GM23248 (cell line): Measurements from ENCODE around the gene PCID2. TPM values are rescaled to one million over a fixed set of nuclear protein-coding genes. Genes with fewer than 3 reads are reported as not detected.

Experiments used
- DNase-seq: peaks from one replicate; pipeline ENCODE4 v3.0.0-alpha.2; 2015
- H2AFZ ChIP-seq: fragments of 200-600 bp; sonication (generic); 2 replicates; pipeline ENCODE4 v1.6.1; 2016; ENCODE audit warnings: antibody characterized with exemption
- H3F3A ChIP-seq: fragments of 200-600 bp; sonication (generic); 2 replicates; pipeline ENCODE4 v1.6.1; 2016; ENCODE audit warnings: mild to moderate bottlenecking, antibody characterized with exemption, mixed run types; ENCODE audit not compliant: insufficient read depth
- H3K27ac ChIP-seq: fragments of 200-600 bp; sonication (generic); 2 replicates; pipeline ENCODE4 v1.5.1; 2016; ENCODE audit warnings: mild to moderate bottlenecking
- H3K27me3 ChIP-seq: fragments of 200-600 bp; sonication (generic); replicated peaks from 2 replicates; pipeline ENCODE4 v1.6.1; 2016; ENCODE audit warnings: mild to moderate bottlenecking; ENCODE audit not compliant: insufficient read depth
- H3K36me3 ChIP-seq: fragments of 200-600 bp; sonication (generic); 2 replicates; pipeline ENCODE4 v1.6.1; 2016; ENCODE audit warnings: low read depth, mild to moderate bottlenecking
- H3K4me1 ChIP-seq: fragments of 200-600 bp; sonication (generic); 2 replicates; pipeline ENCODE4 v1.6.1; 2016; ENCODE audit warnings: mild to moderate bottlenecking; ENCODE audit not compliant: insufficient read depth
- H3K4me2 ChIP-seq: fragments of 200-600 bp; sonication (generic); one replicate; pipeline ENCODE4 v1.6.1; 2016; ENCODE audit warnings: mild to moderate bottlenecking; ENCODE audit not compliant: unreplicated experiment
- H3K4me3 ChIP-seq: fragments of 200-600 bp; sonication (generic); 2 replicates; pipeline ENCODE4 v1.5.1; 2016; ENCODE audit warnings: mild to moderate bottlenecking
- H3K79me2 ChIP-seq: fragments of 200-600 bp; sonication (generic); 2 replicates; pipeline ENCODE4 v1.6.1; 2016; ENCODE audit warnings: mild to moderate bottlenecking; ENCODE audit not compliant: insufficient read depth
- H3K9ac ChIP-seq: fragments of 200-600 bp; sonication (generic); 2 replicates; pipeline ENCODE4 v1.6.1; 2016; ENCODE audit warnings: mild to moderate bottlenecking
- H3K9me2 ChIP-seq: fragments of 200-600 bp; sonication (generic); 2 replicates; pipeline ENCODE4 v1.6.1; 2016; ENCODE audit warnings: mixed run types, mild to moderate bottlenecking, moderate library complexity; ENCODE audit not compliant: insufficient read depth
- H3K9me3 ChIP-seq: fragments of 200-600 bp; sonication (generic); one replicate; pipeline ENCODE4 v1.6.1; 2017; ENCODE audit warnings: low read depth
- H4K20me1 ChIP-seq: fragments of 200-600 bp; sonication (generic); 2 replicates; pipeline ENCODE4 v1.6.0; 2016; ENCODE audit not compliant: insufficient read depth
- EZH2 ChIP-seq: fragments of 200-600 bp; sonication (generic); IDR thresholded peaks from 2 replicates; pipeline ENCODE4 v1.6.1; 2018; ENCODE audit warnings: antibody characterized with exemption, mild to moderate bottlenecking; ENCODE audit not compliant: insufficient read depth, poor library complexity, severe bottlenecking
- EZH2phosphoT487 ChIP-seq: fragments of 200-600 bp; sonication (generic); IDR thresholded peaks from 2 replicates; pipeline ENCODE4 v1.6.1; 2018; ENCODE audit warnings: antibody characterized with exemption, moderate library complexity, mild to moderate bottlenecking, low read depth; ENCODE audit not compliant: insufficient read depth
- WGBS, 2 experiments: methylation state at CpG; one replicate each; pipeline ENCODE4 v1.1.6; 2015 to 2017; ENCODE audit warnings: low lambda C conversion rate in 2 of 2, low coverage in 1 of 2; ENCODE audit errors: missing lambda C conversion rate in 2 of 2; 5-methylcytosine and 5-hydroxymethylcytosine counted together
- in situ Hi-C: fragments of 300-500 bp; cut with MboI; formaldehyde crosslinking; loops from 2 replicates; pipeline ENCODE4 v1.15.0; 2020
- polyA plus RNA-seq: library from polyadenylated mRNA; unstranded; fragments of >200 nt; fragmentation: Nextera tagmentation; extraction: Ambion mirVana; gene quantifications from 2 replicates; pipeline ENCODE4 v1.2.1, GENCODE V29; 2016
- small RNA-seq: library from RNA; depleted of rRNA; stranded (forward); fragments of <200 nt; gene quantifications from one replicate; pipeline ENCODE3, GENCODE V24; 2014; ENCODE audit warnings: low read depth, low replicate concordance
- total RNA-seq: library from RNA; depleted of rRNA; stranded (reverse); fragments of >200 nt; shearing (Covaris generic); gene quantifications from 2 replicates; pipeline ENCODE4 v1.2.3, GENCODE V29; 2014; rRNA removed

The PCID2 gene
- total and polyA plus RNA-seq, 2 experiments from 2014 or later, result 58.3 to 60.7 TPM

GRCh38 chr13:113129480-113129879 lies 79.0 kb downstream of the PCID2 start:
- no peaks in the 10 kb centered on the region for H3K9me2 ChIP-seq
- H3K79me2 ChIP-seq, result no peaks in the 10 kb centered on the region
- no peak for DNase-seq
- no peaks in the 10 kb centered on the region for H3K9me3 ChIP-seq
- WGBS, 2 experiments, result 88 to 90% methylated on average over 25 to 27 of the region's 27 CpGs
- H3K4me3 ChIP-seq, result no peak overlapping the region
- in situ Hi-C loops, result no loop called here
- no peak overlapping the region for H3K4me2 ChIP-seq
- TF ChIP-seq EZH2phosphoT487, result no peak
- no peak for TF ChIP-seq EZH2
- peaks cover 3% of the 10 kb centered on the region; the same call in 1 of the 2 replicates for H3K27me3 ChIP-seq
- H3K27ac ChIP-seq, result no peak overlapping the region
- no peaks in the 10 kb centered on the region for H3K4me1 ChIP-seq
- H3K36me3 ChIP-seq, result no peaks in the 10 kb centered on the region
- H3F3A ChIP-seq, result no peaks in the 10 kb centered on the region
- H3K9ac ChIP-seq, result no peak overlapping the region
- H2AFZ ChIP-seq, result no peak overlapping the region
- H4K20me1 ChIP-seq, result no peaks in the 10 kb centered on the region

Small RNA genes within 50 kb of the gene (small RNA-seq; reads per million reads assigned to genes)
- gene AL137002.1, result not detected

Other genes starting within 250 kb of the PCID2 start
- gene MCF2L, start 239.5 kb downstream of the PCID2 start, total RNA-seq, result not detected in 2 replicates
- gene MCF2L, start 239.5 kb downstream of the PCID2 start, polyA plus RNA-seq, result not detected in 2 replicates
- not detected in 2 replicates for gene F7, start 102.9 kb downstream of the PCID2 start, total RNA-seq
- not detected in 2 replicates for gene F7, start 102.9 kb downstream of the PCID2 start, polyA plus RNA-seq
- 7.8 and 10.2 TPM in 2 replicates for gene F10, start 85.9 kb downstream of the PCID2 start, total RNA-seq
- gene F10, start 85.9 kb downstream of the PCID2 start, polyA plus RNA-seq, result 9.0 and 9.1 TPM in 2 replicates
- not detected in 2 replicates for gene PROZ, start 50.0 kb downstream of the PCID2 start, total RNA-seq
- not detected in 2 replicates for gene PROZ, start 50.0 kb downstream of the PCID2 start, polyA plus RNA-seq
- gene CUL4A, start 944 bp upstream of the PCID2 start, total RNA-seq, result 93.0 and 197 TPM in 2 replicates
- gene CUL4A, start 944 bp upstream of the PCID2 start, polyA plus RNA-seq, result 65.9 and 67.3 TPM in 2 replicates
- 295 and 305 TPM in 2 replicates for gene LAMP1, start 88.6 kb upstream of the PCID2 start, total RNA-seq
- gene LAMP1, start 88.6 kb upstream of the PCID2 start, polyA plus RNA-seq, result 111 and 118 TPM in 2 replicates
- not detected in 2 replicates for gene GRTP1, start 155.5 kb upstream of the PCID2 start, total RNA-seq
- gene GRTP1, start 155.5 kb upstream of the PCID2 start, polyA plus RNA-seq, result 0.18 TPM in 1 of 2 replicates, not detected in the other
- 1.4 and 2.2 TPM in 2 replicates for gene ADPRHL1, start 244.8 kb upstream of the PCID2 start, total RNA-seq
- gene ADPRHL1, start 244.8 kb upstream of the PCID2 start, polyA plus RNA-seq, result 1.6 and 1.8 TPM in 2 replicates